Parathyroid adenoma (tissue), 2 donors: ENCODE measurements around the gene MDH2.

Experiments
- H2AFZ ChIP-seq: fragments of 300-600 bp; sonication (generic); one replicate; pipeline ENCODE4 v1.7.0; 2017; ENCODE audit warnings: antibody characterized with exemption, mild to moderate bottlenecking
- H3K27ac ChIP-seq: fragments of 300-600 bp; sonication (generic); one replicate; pipeline ENCODE4 v1.7.0; 2017
- H3K27me3 ChIP-seq: fragments of 300-600 bp; sonication (generic); one replicate; pipeline ENCODE4 v1.7.0; 2017; ENCODE audit warnings: low read length; ENCODE audit not compliant: control insufficient read depth, insufficient read depth
- H3K36me3 ChIP-seq: fragments of 300-600 bp; sonication (generic); one replicate; pipeline ENCODE4 v1.7.0; 2017; ENCODE audit warnings: low read length; ENCODE audit not compliant: control insufficient read depth, insufficient read depth
- H3K4me1 ChIP-seq: fragments of 300-600 bp; sonication (generic); one replicate; pipeline ENCODE4 v1.7.0; 2017; ENCODE audit warnings: control low read depth
- H3K4me2 ChIP-seq: fragments of 300-600 bp; sonication (generic); one replicate; pipeline ENCODE4 v1.7.0; 2017; ENCODE audit warnings: low read length
- H3K4me3 ChIP-seq: fragments of 300-600 bp; sonication (generic); one replicate; pipeline ENCODE4 v1.7.0; 2017; ENCODE audit warnings: low read depth, low read length
- H3K79me2 ChIP-seq: fragments of 300-600 bp; sonication (generic); one replicate; pipeline ENCODE4 v1.7.0; 2017; ENCODE audit warnings: control low read depth
- H3K9ac ChIP-seq: fragments of 300-600 bp; sonication (generic); one replicate; pipeline ENCODE4 v1.7.0; 2017; ENCODE audit warnings: mild to moderate bottlenecking
- H3K9me3 ChIP-seq: fragments of 300-600 bp; sonication (generic); one replicate; pipeline ENCODE4 v1.7.0; 2017; ENCODE audit warnings: low read length; ENCODE audit not compliant: control insufficient read depth
- TF ChIP-seq, protein P1 (sequence below): fragments of 300-600 bp; sonication (generic); IDR thresholded peaks from one replicate; pipeline ENCODE4 v1.7.0; 2017; ENCODE audit warnings: antibody characterized with exemption, mild to moderate bottlenecking
- donor health status: primary hyperparathyroidism.

The MDH2 gene

DNA sequence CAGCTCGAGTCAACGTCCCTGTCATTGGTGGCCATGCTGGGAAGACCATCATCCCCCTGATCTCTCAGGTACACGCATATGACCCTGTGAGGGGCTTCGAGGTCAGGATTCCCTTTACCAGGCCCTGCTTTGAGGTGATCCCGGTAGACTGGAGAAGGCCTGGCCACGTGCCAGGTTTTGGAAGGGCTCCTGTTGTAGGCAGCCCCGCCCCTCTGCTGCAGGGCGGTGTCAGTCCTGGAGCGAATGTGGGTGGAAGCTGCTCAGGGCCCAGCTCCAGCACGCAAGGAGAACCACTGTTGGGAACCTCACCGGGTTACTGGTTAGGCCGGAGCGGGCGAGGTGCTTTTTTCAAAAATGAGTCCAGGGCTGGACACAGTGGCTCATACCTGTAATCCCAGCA is 15.6 kb downstream of the MDH2 start:
- no peaks in the 10 kb centered on the region for H3K79me2 ChIP-seq
- no peak overlapping the region for H3K4me2 ChIP-seq
- no peaks in the 10 kb centered on the region for H3K27me3 ChIP-seq
- no peaks in the 10 kb centered on the region for H3K9me3 ChIP-seq
- no peak overlapping the region for H3K27ac ChIP-seq
- H3K4me3 ChIP-seq: no peak overlapping the region
- no peak overlapping the region for H3K9ac ChIP-seq
- H3K36me3 ChIP-seq: no peaks in the 10 kb centered on the region
- no peak overlapping the region for H2AFZ ChIP-seq
- no peaks in the 10 kb centered on the region for H3K4me1 ChIP-seq
- TF ChIP-seq, protein P1, sequence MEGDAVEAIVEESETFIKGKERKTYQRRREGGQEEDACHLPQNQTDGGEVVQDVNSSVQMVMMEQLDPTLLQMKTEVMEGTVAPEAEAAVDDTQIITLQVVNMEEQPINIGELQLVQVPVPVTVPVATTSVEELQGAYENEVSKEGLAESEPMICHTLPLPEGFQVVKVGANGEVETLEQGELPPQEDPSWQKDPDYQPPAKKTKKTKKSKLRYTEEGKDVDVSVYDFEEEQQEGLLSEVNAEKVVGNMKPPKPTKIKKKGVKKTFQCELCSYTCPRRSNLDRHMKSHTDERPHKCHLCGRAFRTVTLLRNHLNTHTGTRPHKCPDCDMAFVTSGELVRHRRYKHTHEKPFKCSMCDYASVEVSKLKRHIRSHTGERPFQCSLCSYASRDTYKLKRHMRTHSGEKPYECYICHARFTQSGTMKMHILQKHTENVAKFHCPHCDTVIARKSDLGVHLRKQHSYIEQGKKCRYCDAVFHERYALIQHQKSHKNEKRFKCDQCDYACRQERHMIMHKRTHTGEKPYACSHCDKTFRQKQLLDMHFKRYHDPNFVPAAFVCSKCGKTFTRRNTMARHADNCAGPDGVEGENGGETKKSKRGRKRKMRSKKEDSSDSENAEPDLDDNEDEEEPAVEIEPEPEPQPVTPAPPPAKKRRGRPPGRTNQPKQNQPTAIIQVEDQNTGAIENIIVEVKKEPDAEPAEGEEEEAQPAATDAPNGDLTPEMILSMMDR: no peak

DNA sequence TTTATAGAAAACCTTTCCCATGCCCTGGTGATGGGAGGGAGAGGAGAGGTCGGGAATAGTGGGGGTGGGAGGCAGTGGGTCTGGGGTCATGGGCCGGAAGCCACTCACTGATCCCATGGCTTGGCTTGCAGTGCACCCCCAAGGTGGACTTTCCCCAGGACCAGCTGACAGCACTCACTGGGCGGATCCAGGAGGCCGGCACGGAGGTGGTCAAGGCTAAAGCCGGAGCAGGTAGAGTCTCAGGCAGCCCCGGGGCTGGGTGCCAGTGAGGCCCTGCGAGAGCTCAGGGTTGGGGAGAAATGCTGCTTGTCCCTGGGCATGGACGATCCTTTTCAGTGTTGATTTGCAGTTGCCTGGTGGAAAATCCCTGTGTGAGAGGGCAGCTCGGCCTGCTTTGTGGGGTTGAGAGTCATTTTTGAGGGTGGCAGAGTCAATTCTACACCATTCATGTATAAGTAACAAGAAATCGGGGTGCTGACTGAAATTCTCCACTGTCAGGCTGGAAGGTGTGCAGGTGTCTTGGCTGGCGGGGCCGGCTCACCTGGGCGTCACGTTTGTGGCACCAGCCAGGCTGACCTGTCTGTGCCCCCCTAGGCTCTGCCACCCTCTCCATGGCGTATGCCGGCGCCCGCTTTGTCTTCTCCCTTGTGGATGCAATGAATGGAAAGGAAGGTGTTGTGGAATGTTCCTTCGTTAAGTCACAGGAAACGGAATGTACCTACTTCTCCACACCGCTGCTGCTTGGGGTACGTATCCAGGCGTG is 16.5 kb downstream of the MDH2 start:
- no peaks in the 10 kb centered on the region for H3K36me3 ChIP-seq

DNA sequence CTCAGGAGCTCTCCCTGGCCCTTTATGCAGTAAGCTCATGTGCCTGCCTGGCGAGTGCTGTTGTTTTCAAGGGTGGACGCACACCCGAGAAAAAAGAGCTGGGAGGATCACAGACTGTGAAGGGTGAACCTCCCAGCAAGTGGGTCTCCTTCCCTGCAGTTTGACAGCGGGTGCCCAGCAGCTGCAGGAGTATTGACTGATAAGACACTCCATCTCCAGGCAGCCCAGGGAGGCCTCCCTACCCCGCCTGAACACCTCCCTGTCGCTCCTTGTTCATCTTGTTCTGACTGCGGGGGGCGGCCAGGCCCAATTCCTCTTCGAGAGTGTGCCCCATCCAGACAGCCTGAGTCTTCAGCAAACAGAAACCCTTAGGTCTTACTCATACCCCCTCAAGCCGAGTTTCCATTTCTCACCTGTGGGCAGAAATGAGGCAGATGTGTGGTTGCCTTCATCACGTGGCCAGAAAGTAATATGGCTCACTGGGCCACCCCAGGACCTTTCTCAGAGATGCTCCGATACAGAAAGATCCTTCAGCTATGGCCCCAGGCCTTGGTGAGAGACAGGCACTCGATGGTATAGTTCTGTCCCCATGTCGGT is 17.2 kb downstream of the MDH2 start:
- TF ChIP-seq, protein P1: no peak
- Histone ChIP-seq H3K27ac (no peak overlapping the region), H3K4me1 (no peaks in the 10 kb centered on the region), H3K36me3 (no peaks in the 10 kb centered on the region), H3K4me2 (no peak overlapping the region), H3K27me3 (no peaks in the 10 kb centered on the region), H3K4me3 (no peak overlapping the region), H2AFZ (no peak overlapping the region), H3K9me3 (no peaks in the 10 kb centered on the region), H3K9ac (no peak overlapping the region), H3K79me2 (no peaks in the 10 kb centered on the region)

More for the DNA sequence above, 16.5 kb downstream of the MDH2 start:
- Histone ChIP-seq H3K4me3 (no peak overlapping the region), H2AFZ (no peak overlapping the region), H3K27ac (no peak overlapping the region), H3K9me3 (no peaks in the 10 kb centered on the region), H3K79me2 (no peaks in the 10 kb centered on the region), H3K4me2 (no peak overlapping the region), H3K4me1 (no peaks in the 10 kb centered on the region), H3K9ac (no peak overlapping the region), H3K27me3 (no peaks in the 10 kb centered on the region)
- TF ChIP-seq, protein P1: no peak

DNA sequence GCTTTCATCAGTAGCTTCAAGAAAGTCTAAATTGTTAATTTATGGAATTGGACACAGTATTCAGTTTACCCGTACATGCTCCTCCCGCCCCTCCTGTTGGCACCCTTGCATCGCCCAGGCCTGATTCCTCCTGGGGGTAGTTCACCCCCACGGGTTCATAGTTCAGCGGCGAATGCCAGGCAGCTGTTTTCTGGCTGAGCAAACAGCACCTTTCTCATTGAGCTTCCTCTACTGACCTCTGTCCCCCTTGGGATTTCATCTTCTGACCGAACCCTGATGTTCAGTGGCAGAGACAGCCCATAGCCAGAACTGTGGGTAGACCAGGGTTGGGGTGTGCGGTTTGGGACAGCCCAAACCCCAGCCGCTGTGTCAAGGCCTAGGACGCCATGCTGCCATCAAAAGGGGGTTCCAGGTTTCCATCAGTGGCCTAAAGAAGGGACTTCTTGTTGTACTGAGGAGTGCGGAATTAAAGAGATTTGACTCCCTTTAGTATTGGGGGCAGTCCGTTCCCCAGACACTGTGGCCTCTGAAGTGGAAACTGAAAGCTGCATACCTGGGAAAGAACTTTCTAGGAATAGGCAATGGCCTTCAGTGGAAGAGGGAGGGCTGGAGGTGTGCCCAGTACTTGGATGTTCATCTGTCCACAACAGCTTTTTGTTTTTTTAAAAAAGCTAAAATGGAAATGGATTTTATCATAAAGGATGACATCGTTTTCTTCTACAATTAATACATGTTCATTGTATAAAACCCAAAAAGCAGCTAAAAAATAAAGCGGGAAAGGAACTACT is 19.0 kb downstream of the MDH2 start:
- H3K9me3 ChIP-seq: no peaks in the 10 kb centered on the region
- H3K9ac ChIP-seq: no peak overlapping the region
- no peaks in the 10 kb centered on the region for H3K79me2 ChIP-seq
- H3K27me3 ChIP-seq: no peaks in the 10 kb centered on the region
- no peak overlapping the region for H2AFZ ChIP-seq
- no peaks in the 10 kb centered on the region for H3K36me3 ChIP-seq
- H3K4me1 ChIP-seq: no peaks in the 10 kb centered on the region
- no peak overlapping the region for H3K4me3 ChIP-seq
- no peak overlapping the region for H3K27ac ChIP-seq
- TF ChIP-seq, protein P1: no peak
- no peak overlapping the region for H3K4me2 ChIP-seq
